K562 (cell line): Measurements from ENCODE around the gene KCNG1. TPM values are rescaled to one million over a fixed set of nuclear protein-coding genes. Genes with fewer than 3 reads are reported as not detected.
A peak's percentile ranks its signal among the peaks of the same experiment; 100 is the strongest.

Experiments used
- ARNT ChIP-seq, 2 experiments: fragments of 450-650 bp; IDR thresholded peaks; 2 replicates each; pipeline ENCODE4 v1.6.1; 2016; ENCODE audit warnings: mild to moderate bottlenecking in 1 of 2
- ATF7 ChIP-seq: fragments of 450-650 bp; IDR thresholded peaks from 2 replicates; pipeline ENCODE4 v1.7.1; 2014; ENCODE audit warnings: mild to moderate bottlenecking, moderate library complexity
- BCL6 ChIP-seq: fragments of 250-450 bp; sonication (Bioruptor Pico); IDR thresholded peaks from 2 replicates; pipeline ENCODE4 v1.4.0; 2020
- CC2D1A ChIP-seq: fragments of 450-650 bp; IDR thresholded peaks from 2 replicates; pipeline ENCODE4 v1.6.1; 2017; ENCODE audit warnings: mild to moderate bottlenecking
- CEBPB ChIP-seq: fragments of 450-650 bp; IDR thresholded peaks from 2 replicates; pipeline ENCODE4 v1.6.1; 2016; ENCODE audit warnings: missing genetic modification characterization, missing compliant biosample characterization
- CHD1 ChIP-seq: fragments of 200-600 bp; sonication (generic); IDR thresholded peaks from one replicate; pipeline ENCODE4 v1.6.1; 2012; ENCODE audit warnings: mild to moderate bottlenecking, moderate library complexity, low read length, inconsistent platforms
- EGR1 ChIP-seq: fragments of 450-650 bp; conservative IDR thresholded peaks from 2 replicates; pipeline ENCODE4 v1.6.1; 2017; ENCODE audit warnings: mild to moderate bottlenecking
- FOS ChIP-seq: IDR thresholded peaks from 3 replicates; pipeline ENCODE4 v1.6.1; 2011; ENCODE audit not compliant: insufficient read length; ENCODE audit errors: extremely low read depth
- FOXM1 ChIP-seq, 2 experiments: fragments of 450-650 bp in 1 of 2; sonication (generic) in 1 of 2; formaldehyde crosslinking in 1 of 2; IDR thresholded peaks; 2 replicates each; pipeline versions ENCODE4 v1.6.1 to v1.9.0; 2017 to 2022; ENCODE audit warnings: low read depth in 2 of 2, mild to moderate bottlenecking in 2 of 2, missing genetic modification reagents in 1 of 2, moderate library complexity in 1 of 2
- HCFC1 ChIP-seq: IDR thresholded peaks from 2 replicates; pipeline ENCODE4 v1.6.1; 2012; ENCODE audit warnings: low read depth, low read length, improper control_type of control experiment
- KLF10 ChIP-seq: fragments of 250-450 bp; sonication (Bioruptor Pico); IDR thresholded peaks from 2 replicates; pipeline ENCODE4 v1.6.1; 2021; ENCODE audit warnings: matching md5 sums
- MAZ ChIP-seq, 2 experiments: fragments of 450-650 bp in 1 of 2; sonication (generic) in 1 of 2; formaldehyde crosslinking; IDR thresholded peaks in 1 of 2; conservative IDR thresholded peaks in 1 of 2; 2 replicates each; pipeline versions ENCODE4 v1.4.0 to v1.5.0; 2020; ENCODE audit warnings: mild to moderate bottlenecking in 1 of 2, missing genetic modification reagents in 1 of 2
- PCBP1 ChIP-seq: fragments of 200-400 bp; formaldehyde crosslinking; IDR thresholded peaks from 2 replicates; pipeline ENCODE4 v1.6.1; 2018; ENCODE audit warnings: mild to moderate bottlenecking, low read depth, low read length; ENCODE audit not compliant: poor library complexity, severe bottlenecking
- RAD21 ChIP-seq, 2 experiments: fragments of 250-450 bp in 1 of 2; fragments of 450-650 bp in 1 of 2; sonication (Bioruptor Pico) in 1 of 2; formaldehyde crosslinking in 1 of 2; IDR thresholded peaks in 1 of 2; conservative IDR thresholded peaks in 1 of 2; 2 replicates each; pipeline versions ENCODE4 v1.4.0 to v1.8.0; 2020 to 2022; ENCODE audit warnings: mild to moderate bottlenecking in 2 of 2, moderate library complexity in 1 of 2
- SMC3 ChIP-seq: conservative IDR thresholded peaks from 2 replicates; pipeline ENCODE4 v1.6.1; 2011; ENCODE audit warnings: low read depth, low read length, improper control_type of control experiment; ENCODE audit not compliant: insufficient read depth
- polyA plus RNA-seq, 8 experiments: library from polyadenylated mRNA; depleted of rRNA in 4 of 8; stranded (reverse) in 5 of 8; unstranded in 3 of 8; fragments of >200 nt; fragmentation: Nextera tagmentation in 2 of 8; fragmentation: Illumina TruSeq in 1 of 8; extraction: Ambion mirVana in 2 of 8; extraction: Trizol in 1 of 8; gene quantifications; 2 replicates each; pipeline versions ENCODE4 v1.2.1 to v1.2.3, GENCODE V29; 2011 to 2014; ENCODE audit warnings: inconsistent platforms in 1 of 8, missing spikeins in 1 of 8
- total RNA-seq, 7 experiments: library from RNA; depleted of rRNA in 6 of 7; stranded (reverse); fragments of >200 nt in 6 of 7; fragmentation: Illumina TruSeq in 2 of 7; extraction: Trizol in 2 of 7; gene quantifications; 2 replicates each; pipeline versions ENCODE4 v1.2.1 to v1.2.3, GENCODE V29; 2011 to 2021; ENCODE audit warnings: low replicate concordance in 1 of 7
- TF ChIP-seq, protein P1 (sequence below): IDR thresholded peaks from 2 replicates; pipeline ENCODE4 v1.6.1; 2011; ENCODE audit warnings: borderline replicate concordance, low read depth, mild to moderate bottlenecking, moderate library complexity, low read length; ENCODE audit not compliant: insufficient read depth, poor library complexity, severe bottlenecking
- TF ChIP-seq, protein P2 (sequence below), 3 experiments: fragments of 200-800 bp in 1 of 3; fragments of 250-450 bp in 1 of 3; fragments of 450-650 bp in 1 of 3; sonication (Bioruptor Pico) in 1 of 3; sonication (Bioruptor generic) in 1 of 3; formaldehyde crosslinking in 1 of 3; IDR thresholded peaks; 2 replicates each; pipeline versions ENCODE4 v1.6.1 to v1.8.0; 2016 to 2022; ENCODE audit warnings: mild to moderate bottlenecking in 2 of 3, missing genetic modification characterization in 2 of 3, missing compliant biosample characterization in 1 of 3, moderate library complexity in 1 of 3
- TF ChIP-seq, protein P3 (sequence below), 3 experiments: IDR thresholded peaks in 2 of 3; conservative IDR thresholded peaks in 1 of 3; 2 replicates each; pipeline ENCODE4 v1.5.1; 2011 to 2012; ENCODE audit warnings: low read length in 3 of 3, mild to moderate bottlenecking in 3 of 3, control low read depth in 2 of 3, improper control_type of control experiment in 1 of 3, inconsistent platforms in 1 of 3, low read depth in 1 of 3, mixed read lengths in 1 of 3, moderate library complexity in 1 of 3; ENCODE audit not compliant: insufficient read depth in 2 of 3

KCNG1 gene
- total and polyA plus RNA-seq, 9 of the 15 experiments (the other 6 are each of a cell fraction or from before 2014, with no cell fraction given), result 0.06 to 1.5 (median 0.22) TPM; not detected in 2

DNA sequence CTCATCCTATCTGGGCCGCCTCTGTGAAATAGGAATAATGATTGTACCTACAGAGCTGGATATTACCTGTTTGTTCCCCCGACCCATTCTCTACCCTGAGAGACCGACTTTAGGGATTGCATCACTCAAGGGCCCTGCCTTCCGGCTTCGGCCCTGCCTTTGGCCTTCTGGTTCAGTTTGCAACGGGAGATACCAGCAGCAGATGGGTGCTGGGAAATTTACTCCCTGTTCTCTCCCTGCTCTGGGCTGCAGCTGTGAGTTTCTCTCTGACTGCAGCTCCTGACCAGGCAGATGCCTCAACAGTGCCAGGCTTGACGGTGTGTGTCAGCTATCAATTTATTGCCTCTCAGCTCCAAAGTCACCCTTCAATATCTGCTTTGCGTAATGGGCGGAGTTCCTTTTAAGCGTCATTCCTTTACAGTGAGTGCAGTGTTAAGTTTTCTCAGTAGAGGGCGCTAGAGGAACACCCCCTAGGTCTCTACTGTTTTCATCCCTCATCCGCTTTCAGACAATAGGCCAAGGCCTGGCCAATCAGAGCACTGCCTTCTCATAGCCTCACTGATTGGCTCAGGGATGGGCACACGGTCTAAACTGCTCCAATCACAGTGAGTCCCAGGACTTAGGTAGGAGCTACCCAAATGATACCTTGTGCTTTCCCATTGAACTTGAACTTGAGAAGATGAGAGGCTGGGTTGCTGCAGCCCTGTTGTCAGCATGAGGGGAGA, 30.0 kb downstream of the KCNG1 start (continued):
- TF ChIP-seq, protein P1, sequence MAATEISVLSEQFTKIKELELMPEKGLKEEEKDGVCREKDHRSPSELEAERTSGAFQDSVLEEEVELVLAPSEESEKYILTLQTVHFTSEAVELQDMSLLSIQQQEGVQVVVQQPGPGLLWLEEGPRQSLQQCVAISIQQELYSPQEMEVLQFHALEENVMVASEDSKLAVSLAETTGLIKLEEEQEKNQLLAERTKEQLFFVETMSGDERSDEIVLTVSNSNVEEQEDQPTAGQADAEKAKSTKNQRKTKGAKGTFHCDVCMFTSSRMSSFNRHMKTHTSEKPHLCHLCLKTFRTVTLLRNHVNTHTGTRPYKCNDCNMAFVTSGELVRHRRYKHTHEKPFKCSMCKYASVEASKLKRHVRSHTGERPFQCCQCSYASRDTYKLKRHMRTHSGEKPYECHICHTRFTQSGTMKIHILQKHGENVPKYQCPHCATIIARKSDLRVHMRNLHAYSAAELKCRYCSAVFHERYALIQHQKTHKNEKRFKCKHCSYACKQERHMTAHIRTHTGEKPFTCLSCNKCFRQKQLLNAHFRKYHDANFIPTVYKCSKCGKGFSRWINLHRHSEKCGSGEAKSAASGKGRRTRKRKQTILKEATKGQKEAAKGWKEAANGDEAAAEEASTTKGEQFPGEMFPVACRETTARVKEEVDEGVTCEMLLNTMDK, result no peak
- TF ChIP-seq RAD21 (CRISPR knock-in tag; conservative IDR thresholded peaks at IDR 0.05 in 1 of 2, IDR thresholded peaks at IDR 0.05 in 1 of 2) (peak; percentile 86 to 93), ATF7 (peak; percentile 61), CC2D1A (peak; percentile 83), HCFC1 (0 out of 2 replicates have a peak, but pooled peaks have one; percentile 11), KLF10 (CRISPR knock-in tag) (no peak), PCBP1 (no peak), CHD1 (no peak), ARNT (IDR thresholded peaks at IDR 0.05) (no peak), EGR1 (no peak), BCL6 (no peak), MAZ (CRISPR knock-in tag; conservative IDR thresholded peaks at IDR 0.05 in 1 of 2, IDR thresholded peaks at IDR 0.05 in 1 of 2) (peak in 1 of 2 experiments; percentile 33; a peak in 1 of 4 replicates), CEBPB (tag) (peak; percentile 81), FOS (peak; percentile 74), FOXM1 (IDR thresholded peaks at IDR 0.05; ENCODE audit: low read depth) (peak; percentile 70), FOXM1 (CRISPR knock-in tag; IDR thresholded peaks at IDR 0.05; ENCODE audit: low read depth) (no peak), SMC3 (peak; percentile 50)
- TF ChIP-seq, protein P2, sequence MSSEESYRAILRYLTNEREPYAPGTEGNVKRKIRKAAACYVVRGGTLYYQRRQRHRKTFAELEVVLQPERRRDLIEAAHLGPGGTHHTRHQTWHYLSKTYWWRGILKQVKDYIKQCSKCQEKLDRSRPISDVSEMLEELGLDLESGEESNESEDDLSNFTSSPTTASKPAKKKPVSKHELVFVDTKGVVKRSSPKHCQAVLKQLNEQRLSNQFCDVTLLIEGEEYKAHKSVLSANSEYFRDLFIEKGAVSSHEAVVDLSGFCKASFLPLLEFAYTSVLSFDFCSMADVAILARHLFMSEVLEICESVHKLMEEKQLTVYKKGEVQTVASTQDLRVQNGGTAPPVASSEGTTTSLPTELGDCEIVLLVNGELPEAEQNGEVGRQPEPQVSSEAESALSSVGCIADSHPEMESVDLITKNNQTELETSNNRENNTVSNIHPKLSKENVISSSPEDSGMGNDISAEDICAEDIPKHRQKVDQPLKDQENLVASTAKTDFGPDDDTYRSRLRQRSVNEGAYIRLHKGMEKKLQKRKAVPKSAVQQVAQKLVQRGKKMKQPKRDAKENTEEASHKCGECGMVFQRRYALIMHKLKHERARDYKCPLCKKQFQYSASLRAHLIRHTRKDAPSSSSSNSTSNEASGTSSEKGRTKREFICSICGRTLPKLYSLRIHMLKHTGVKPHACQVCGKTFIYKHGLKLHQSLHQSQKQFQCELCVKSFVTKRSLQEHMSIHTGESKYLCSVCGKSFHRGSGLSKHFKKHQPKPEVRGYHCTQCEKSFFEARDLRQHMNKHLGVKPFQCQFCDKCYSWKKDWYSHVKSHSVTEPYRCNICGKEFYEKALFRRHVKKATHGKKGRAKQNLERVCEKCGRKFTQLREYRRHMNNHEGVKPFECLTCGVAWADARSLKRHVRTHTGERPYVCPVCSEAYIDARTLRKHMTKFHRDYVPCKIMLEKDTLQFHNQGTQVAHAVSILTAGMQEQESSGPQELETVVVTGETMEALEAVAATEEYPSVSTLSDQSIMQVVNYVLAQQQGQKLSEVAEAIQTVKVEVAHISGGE (CRISPR knock-in tag; IDR thresholded peaks at IDR 0.05), result no peak
- TF ChIP-seq, protein P3, sequence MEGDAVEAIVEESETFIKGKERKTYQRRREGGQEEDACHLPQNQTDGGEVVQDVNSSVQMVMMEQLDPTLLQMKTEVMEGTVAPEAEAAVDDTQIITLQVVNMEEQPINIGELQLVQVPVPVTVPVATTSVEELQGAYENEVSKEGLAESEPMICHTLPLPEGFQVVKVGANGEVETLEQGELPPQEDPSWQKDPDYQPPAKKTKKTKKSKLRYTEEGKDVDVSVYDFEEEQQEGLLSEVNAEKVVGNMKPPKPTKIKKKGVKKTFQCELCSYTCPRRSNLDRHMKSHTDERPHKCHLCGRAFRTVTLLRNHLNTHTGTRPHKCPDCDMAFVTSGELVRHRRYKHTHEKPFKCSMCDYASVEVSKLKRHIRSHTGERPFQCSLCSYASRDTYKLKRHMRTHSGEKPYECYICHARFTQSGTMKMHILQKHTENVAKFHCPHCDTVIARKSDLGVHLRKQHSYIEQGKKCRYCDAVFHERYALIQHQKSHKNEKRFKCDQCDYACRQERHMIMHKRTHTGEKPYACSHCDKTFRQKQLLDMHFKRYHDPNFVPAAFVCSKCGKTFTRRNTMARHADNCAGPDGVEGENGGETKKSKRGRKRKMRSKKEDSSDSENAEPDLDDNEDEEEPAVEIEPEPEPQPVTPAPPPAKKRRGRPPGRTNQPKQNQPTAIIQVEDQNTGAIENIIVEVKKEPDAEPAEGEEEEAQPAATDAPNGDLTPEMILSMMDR (IDR thresholded peaks at IDR 0.05 in 2 of 3, conservative IDR thresholded peaks at IDR 0.05 in 1 of 3; ENCODE audit: insufficient read depth in 2 of 3, low read depth in 1 of 3, low read length in 3 of 3), result peak; percentile 80 to 95 (median 94)
